Lung (tissue), 12 donors: Measurements from ENCODE around the gene KCNMA1. TPM values are rescaled to one million over a fixed set of nuclear protein-coding genes. Genes with fewer than 3 reads are reported as not detected.

Experiments
- ATAC-seq: fragments of 200-7000 bp; cut with Tn5 transposase; one replicate; pipeline ENCODE4 v1.9.1; 2020; ENCODE audit warnings: moderate number of reproducible peaks; ENCODE audit not compliant: insufficient read depth, low FRiP score
- DNase-seq, 3 donors: peaks; one replicate each; pipeline ENCODE4 v3.0.0-alpha.2; 2013 to 2017
- H3K27ac ChIP-seq, 2 donors: one replicate each; pipeline ENCODE4 v1.5.1; 2013; ENCODE audit warnings: mild to moderate bottlenecking in 2 of 2, moderate library complexity in 2 of 2, control low read depth in 1 of 2, inconsistent platforms in 1 of 2, low read depth in 1 of 2, low read length in 1 of 2
- H3K27me3 ChIP-seq, 3 donors: one replicate each; pipeline ENCODE4 v1.5.1; 2013; ENCODE audit warnings: low read length in 2 of 3; ENCODE audit not compliant: control insufficient read depth in 3 of 3, insufficient read depth in 3 of 3
- H3K36me3 ChIP-seq, 4 donors: one replicate each; pipeline ENCODE4 v1.5.1; 2013; ENCODE audit warnings: low read length in 4 of 4, mild to moderate bottlenecking in 1 of 4, moderate library complexity in 1 of 4; ENCODE audit not compliant: control insufficient read depth in 4 of 4, insufficient read depth in 4 of 4
- H3K4me1 ChIP-seq, 5 donors: one replicate each; pipeline ENCODE4 v1.5.1; 2013; ENCODE audit warnings: low read length in 5 of 5, mild to moderate bottlenecking in 2 of 5, moderate library complexity in 1 of 5; ENCODE audit not compliant: control insufficient read depth in 5 of 5, insufficient read depth in 5 of 5
- H3K4me3 ChIP-seq: one replicate; pipeline ENCODE4 v1.5.1; 2013; ENCODE audit warnings: mild to moderate bottlenecking, control low read depth, moderate library complexity
- H3K9ac ChIP-seq, 2 donors: one replicate each; pipeline ENCODE4 v1.5.1; 2013; ENCODE audit warnings: low read length in 2 of 2, control low read depth in 1 of 2; ENCODE audit not compliant: insufficient read depth in 1 of 2
- H3K9me3 ChIP-seq, 4 donors: one replicate each; pipeline ENCODE4 v1.5.1; 2013; ENCODE audit warnings: low read length in 3 of 4, mild to moderate bottlenecking in 1 of 4, moderate library complexity in 1 of 4; ENCODE audit not compliant: control insufficient read depth in 4 of 4, insufficient read depth in 3 of 4
- WGBS, 2 donors: extraction: QIAGEN DNeasy Blood & Tissue Kit; methylation state at CpG; one replicate each; pipeline ENCODE4 v1.1.7; 2013; 5-methylcytosine and 5-hydroxymethylcytosine counted together
- polyA plus RNA-seq, 2 donors: library from polyadenylated mRNA; stranded (reverse); fragments of 200-250 nt; gene quantifications; one replicate each; pipeline ENCODE4 v1.2.1, GENCODE V29; 2013
- total RNA-seq, 2 donors: library from RNA; depleted of rRNA in 1 of 2; stranded (reverse); fragments of >200 nt in 1 of 2; gene quantifications; one replicate each; pipeline ENCODE4 v1.2.1, GENCODE V29; 2014 to 2021
- TF ChIP-seq, protein P1 (sequence below): IDR thresholded peaks from 2 replicates; pipeline ENCODE4 v1.5.1; 2012; ENCODE audit warnings: mild to moderate bottlenecking; ENCODE audit errors: control extremely low read depth, extremely low read depth
- donor health status: control.
- donor health status: control.
- donor health status: Bipolar disorder and iron deficiency.
- donor health status: healthy.
- donor health status: DM: yes; HTN: yes; CAD: no.

KCNMA1 gene
- total and polyA plus RNA-seq, 4 donors = 3.8 to 13.0 (median 5.5) TPM

DNA sequence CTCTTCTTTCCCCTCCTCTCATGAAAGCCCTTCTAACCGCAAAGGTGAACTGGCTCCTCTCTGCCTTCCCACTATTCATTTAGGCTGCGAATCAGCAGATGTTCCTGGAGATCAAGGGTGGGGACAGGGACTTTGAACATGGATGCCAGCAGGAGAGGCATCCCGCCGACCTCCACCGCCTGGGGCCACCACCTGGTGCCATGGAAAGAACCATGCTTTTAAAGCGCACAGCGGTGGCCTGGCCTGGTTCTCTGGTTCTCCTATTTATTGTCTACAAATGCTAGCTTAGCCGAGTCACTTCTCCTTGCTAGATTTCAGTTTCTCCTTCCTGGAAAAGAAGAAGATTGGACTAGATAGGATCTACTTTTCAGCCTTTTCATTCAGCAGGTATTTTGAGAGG lies 43.2 kb upstream of the KCNMA1 start:
- no peaks in the 10 kb centered on the region for H3K36me3 ChIP-seq
- no peak overlapping the region for H3K4me3 ChIP-seq
- ATAC-seq (no peak), DNase-seq (no peak)
- H3K9ac ChIP-seq = no peak overlapping the region
- peaks cover 0 to 1% (median 0%) of the 10 kb centered on the region in 5 donors for H3K4me1 ChIP-seq
- TF ChIP-seq, protein P1, sequence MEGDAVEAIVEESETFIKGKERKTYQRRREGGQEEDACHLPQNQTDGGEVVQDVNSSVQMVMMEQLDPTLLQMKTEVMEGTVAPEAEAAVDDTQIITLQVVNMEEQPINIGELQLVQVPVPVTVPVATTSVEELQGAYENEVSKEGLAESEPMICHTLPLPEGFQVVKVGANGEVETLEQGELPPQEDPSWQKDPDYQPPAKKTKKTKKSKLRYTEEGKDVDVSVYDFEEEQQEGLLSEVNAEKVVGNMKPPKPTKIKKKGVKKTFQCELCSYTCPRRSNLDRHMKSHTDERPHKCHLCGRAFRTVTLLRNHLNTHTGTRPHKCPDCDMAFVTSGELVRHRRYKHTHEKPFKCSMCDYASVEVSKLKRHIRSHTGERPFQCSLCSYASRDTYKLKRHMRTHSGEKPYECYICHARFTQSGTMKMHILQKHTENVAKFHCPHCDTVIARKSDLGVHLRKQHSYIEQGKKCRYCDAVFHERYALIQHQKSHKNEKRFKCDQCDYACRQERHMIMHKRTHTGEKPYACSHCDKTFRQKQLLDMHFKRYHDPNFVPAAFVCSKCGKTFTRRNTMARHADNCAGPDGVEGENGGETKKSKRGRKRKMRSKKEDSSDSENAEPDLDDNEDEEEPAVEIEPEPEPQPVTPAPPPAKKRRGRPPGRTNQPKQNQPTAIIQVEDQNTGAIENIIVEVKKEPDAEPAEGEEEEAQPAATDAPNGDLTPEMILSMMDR = no peak
- 94 to 95% methylated on average over 8 of the region's 8 CpGs for WGBS, 2 donors
- H3K27me3 ChIP-seq = no peaks in the 10 kb centered on the region
- no peaks in the 10 kb centered on the region for H3K9me3 ChIP-seq
- H3K27ac ChIP-seq = no peak overlapping the region

- Histone ChIP-seq H3K27ac (no peak overlapping the region), H3K9ac (no peak overlapping the region), H3K27me3 (no peaks in the 10 kb centered on the region), H3K9me3 (no peaks in the 10 kb centered on the region), H3K4me3 (no peak overlapping the region), H3K4me1 (peaks cover 0 to 1% (median 0%) of the 10 kb centered on the region in 5 donors), H3K36me3 (no peaks in the 10 kb centered on the region)
- WGBS, 2 donors = 88 to 91% methylated on average over 3 of the region's 3 CpGs
- no peak for ATAC-seq
- DNase-seq = no peak
- TF ChIP-seq, protein P1 = no peak
Observed at GRCh38 chr10:77680065-77680464, 42.5 kb upstream of the KCNMA1 start.

GRCh38 chr10:77679217-77679616 lies 41.6 kb upstream of the KCNMA1 start:
- H3K27me3 ChIP-seq = no peaks in the 10 kb centered on the region
- ATAC-seq (no peak), DNase-seq (no peak)
- no peaks in the 10 kb centered on the region for H3K9me3 ChIP-seq
- H3K9ac ChIP-seq = no peak overlapping the region
- H3K27ac ChIP-seq = no peak overlapping the region
- 82 to 86% methylated on average over 5 of the region's 5 CpGs for WGBS, 2 donors
- no peaks in the 10 kb centered on the region for H3K36me3 ChIP-seq
- peaks cover 0 to 1% (median 0%) of the 10 kb centered on the region in 5 donors for H3K4me1 ChIP-seq
- H3K4me3 ChIP-seq = no peak overlapping the region
- TF ChIP-seq, protein P1 = no peak

DNA sequence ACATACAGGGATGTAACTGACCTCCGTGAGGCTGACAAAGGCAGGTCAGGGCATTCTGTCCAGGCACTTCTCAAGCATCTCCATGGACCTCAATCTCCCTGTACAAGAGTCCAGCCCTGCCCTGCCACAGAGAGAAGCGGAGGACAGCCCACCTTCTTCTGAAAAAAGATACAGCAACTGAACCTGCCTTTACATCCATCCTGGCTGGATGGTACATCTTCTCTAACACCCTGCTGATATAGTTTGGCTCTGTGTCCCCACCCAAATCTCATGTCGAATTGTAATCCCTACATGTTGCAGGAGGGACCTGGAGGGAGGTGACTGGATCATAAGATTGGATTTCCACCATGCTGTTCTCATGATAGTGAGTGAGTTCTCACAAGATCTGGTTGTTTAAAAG lies 40.5 kb upstream of the KCNMA1 start:
- Histone ChIP-seq H3K27me3 (no peaks in the 10 kb centered on the region), H3K27ac (no peak overlapping the region), H3K4me3 (no peak overlapping the region), H3K9ac (no peak overlapping the region), H3K9me3 (no peaks in the 10 kb centered on the region), H3K36me3 (no peaks in the 10 kb centered on the region), H3K4me1 (peaks cover 0 to 1% (median 0%) of the 10 kb centered on the region in 5 donors)
- ATAC-seq = no peak
- DNase-seq = no peak
- TF ChIP-seq, protein P1 = no peak
- WGBS, 2 donors = 84 to 91% methylated on average over 3 of the region's 3 CpGs
